SK-N-SH treated with all-trans-retinoic acid at 6 μM for 48 hours (cell line): ENCODE results near the gene TTC7B.

Experiments
- BACH2 ChIP-seq: fragments of 250-450 bp; sonication (Bioruptor Pico); IDR thresholded peaks from 2 replicates; pipeline ENCODE4 v1.9.0; 2021; ENCODE audit warnings: mild to moderate bottlenecking, borderline replicate concordance
- CSRNP3 ChIP-seq: fragments of 250-450 bp; sonication (Bioruptor Pico); IDR thresholded peaks from 2 replicates; pipeline ENCODE4 v1.5.1; 2021; ENCODE audit warnings: mild to moderate bottlenecking, moderate library complexity
- GLIS3 ChIP-seq: fragments of 250-450 bp; sonication (Bioruptor Pico); IDR thresholded peaks from 2 replicates; pipeline ENCODE4 v1.5.0; 2020; ENCODE audit warnings: mild to moderate bottlenecking, moderate library complexity
- PATZ1 ChIP-seq: fragments of 250-450 bp; sonication (Bioruptor Pico); IDR thresholded peaks from 2 replicates; pipeline ENCODE4 v1.8.0; 2020; ENCODE audit warnings: mild to moderate bottlenecking, moderate library complexity, borderline replicate concordance
- POU6F1 ChIP-seq: fragments of 250-450 bp; sonication (Bioruptor Pico); IDR thresholded peaks from 2 replicates; pipeline ENCODE4 v1.8.0; 2021; ENCODE audit warnings: low read depth, mild to moderate bottlenecking, moderate library complexity, borderline replicate concordance
- SNAI2 ChIP-seq: fragments of 250-450 bp; sonication (Bioruptor Pico); IDR thresholded peaks from 2 replicates; pipeline ENCODE4 v1.5.0; 2020; ENCODE audit warnings: mild to moderate bottlenecking, moderate library complexity
- ZNF70 ChIP-seq: fragments of 450-650 bp; formaldehyde crosslinking; IDR thresholded peaks from 2 replicates; pipeline ENCODE4 v1.5.0; 2020; ENCODE audit warnings: mild to moderate bottlenecking, moderate library complexity

- TF ChIP-seq SNAI2 (CRISPR knock-in tag) (no peak), PATZ1 (no peak), POU6F1 (no peak), CSRNP3 (CRISPR knock-in tag) (no peak), GLIS3 (CRISPR knock-in tag) (no peak), BACH2 (no peak), ZNF70 (CRISPR knock-in tag) (no peak)
Observed at GRCh38 chr14:90560558-90560957, 255.7 kb downstream of the TTC7B start.
